Right atrium auricular region (tissue), 2 donors: ENCODE data around the gene TMEM63C. TPM values are rescaled to one million over a fixed set of nuclear protein-coding genes. Genes with fewer than 3 reads are reported as not detected.
"Not testable (repeated sequence)": the region's sequence is repeated elsewhere in the genome, so short reads cannot be mapped to it uniquely, and the experiment has no call there.

Experiments
- DNase-seq: peaks from one replicate; pipeline ENCODE4 v3.0.0-alpha.2; 2019; ENCODE audit warnings: low spot score
- H3K27ac ChIP-seq, 2 donors: fragments of 200-600 bp; sonication (generic); 1 replicate in 1 of 2; 2 replicates in 1 of 2; pipeline ENCODE4 v1.5.1; 2016 to 2019
- H3K27me3 ChIP-seq, 2 donors: fragments of 200-600 bp; sonication (generic); one replicate each; pipeline versions ENCODE4 v1.5.1 to v1.6.0; 2017 to 2019
- H3K36me3 ChIP-seq: fragments of 200-600 bp; sonication (generic); one replicate; pipeline ENCODE4 v1.5.1; 2016
- H3K4me1 ChIP-seq, 2 donors: fragments of 200-600 bp; sonication (generic); one replicate each; pipeline versions ENCODE4 v1.5.1 to v1.6.0; 2017 to 2019
- H3K4me3 ChIP-seq, 2 donors: fragments of 200-600 bp; sonication (generic); 1 replicate in 1 of 2; 2 replicates in 1 of 2; pipeline ENCODE4 v1.5.1; 2017 to 2019; ENCODE audit warnings: mild to moderate bottlenecking in 1 of 2, moderate library complexity in 1 of 2
- H3K9me3 ChIP-seq, 2 donors: fragments of 200-600 bp; sonication (generic); one replicate each; pipeline ENCODE4 v1.5.1; 2019
- CTCF ChIP-seq, 2 donors: fragments of 200-600 bp; sonication (generic); IDR thresholded peaks; one replicate each; pipeline ENCODE4 v1.5.1; 2019; ENCODE audit warnings: antibody characterized with exemption in 2 of 2
- total RNA-seq, 2 donors: library from RNA; depleted of rRNA; stranded (reverse); fragments of >200 nt; gene quantifications; one replicate each; pipeline ENCODE4 v1.1.0, GENCODE V29; 2016

The TMEM63C gene
- total RNA-seq, 2 donors from 2014 or later, result 0.04 TPM; not detected in 1

- H3K4me3 ChIP-seq, result no peak overlapping the region
- peaks cover 0 to 10% of the 10 kb centered on the region in 2 donors for H3K4me1 ChIP-seq
- H3K27me3 ChIP-seq, result no peaks in the 10 kb centered on the region
- no peaks in the 10 kb centered on the region for H3K36me3 ChIP-seq
- no peaks in the 10 kb centered on the region for H3K9me3 ChIP-seq
- peak; percentile 58 for DNase-seq
- TF ChIP-seq CTCF (IDR thresholded peaks at IDR 0.05), result no peak
- H3K27ac ChIP-seq, result no peak overlapping the region
These were observed 23.3 kb upstream of the TMEM63C start for GRCh38 chr14:77158175-77158881.

- Histone ChIP-seq H3K4me1 (peaks cover 0 to 10% of the 10 kb centered on the region in 2 donors), H3K27ac (no peak overlapping the region), H3K27me3 (no peaks in the 10 kb centered on the region), H3K4me3 (no peak overlapping the region), H3K36me3 (no peaks in the 10 kb centered on the region), H3K9me3 (no peaks in the 10 kb centered on the region)
- DNase-seq, result peak; percentile 44
- no peak for TF ChIP-seq CTCF (IDR thresholded peaks at IDR 0.05)
These were observed 22.7 kb upstream of the TMEM63C start for GRCh38 chr14:77158882-77159255.

- TF ChIP-seq CTCF (IDR thresholded peaks at IDR 0.05), result no peak
- H3K27ac ChIP-seq, result no peak overlapping the region
- DNase-seq, result peak; percentile 46
- no peaks in the 10 kb centered on the region for H3K27me3 ChIP-seq
- H3K36me3 ChIP-seq, result no peaks in the 10 kb centered on the region
- no peaks in the 10 kb centered on the region for H3K9me3 ChIP-seq
- peaks cover 0 to 10% of the 10 kb centered on the region in 2 donors for H3K4me1 ChIP-seq
- H3K4me3 ChIP-seq, result no peak overlapping the region
These were observed 20.6 kb upstream of the TMEM63C start for GRCh38 chr14:77161011-77161410.

- Histone ChIP-seq H3K27me3 (no peaks in the 10 kb centered on the region), H3K27ac (no peak overlapping the region), H3K36me3 (no peaks in the 10 kb centered on the region), H3K9me3 (peaks cover 0 to 27% of the 10 kb centered on the region in 2 donors), H3K4me3 (no peak overlapping the region), H3K4me1 (no peaks in the 10 kb centered on the region)
- DNase-seq, result no peak
- TF ChIP-seq CTCF (IDR thresholded peaks at IDR 0.05), result no peak
These were observed 11.6 kb upstream of the TMEM63C start for GRCh38 chr14:77170045-77170444.

- no peaks in the 10 kb centered on the region for H3K27me3 ChIP-seq
- H3K4me1 ChIP-seq, result no peaks in the 10 kb centered on the region
- peaks cover 0 to 27% of the 10 kb centered on the region in 2 donors for H3K9me3 ChIP-seq
- no peak for TF ChIP-seq CTCF (IDR thresholded peaks at IDR 0.05)
- H3K36me3 ChIP-seq, result no peaks in the 10 kb centered on the region
- no peak overlapping the region for H3K4me3 ChIP-seq
- H3K27ac ChIP-seq, result no peak overlapping the region
- no peak for DNase-seq
These were observed 8.7 kb upstream of the TMEM63C start for GRCh38 chr14:77172916-77173315.

GRCh38 chr14:77173911-77174617 is 7.5 kb upstream of the TMEM63C start:
- H3K9me3 ChIP-seq, result peaks cover 0 to 20% of the 10 kb centered on the region in 2 donors
- peak; percentile 13 for DNase-seq
- not testable (repeated sequence) for H3K36me3 ChIP-seq, H3K4me1 ChIP-seq, H3K27ac ChIP-seq, H3K27me3 ChIP-seq, H3K4me3 ChIP-seq
